ENCODE data around the gene HTR6. TPM values are rescaled to one million over a fixed set of nuclear protein-coding genes. Genes with fewer than 3 reads are reported as not detected.

Gene HTR6
- polyA plus RNA-seq, 3 donors from 2014 or later = not detected

- H3K4me3 Mint-ChIP-seq = no peak overlapping the region
- H3K9me3 Mint-ChIP-seq = no peaks in the 10 kb centered on the region
- no peak overlapping the region for H3K27ac Mint-ChIP-seq
- H3K27me3 Mint-ChIP-seq (ENCODE audit: low read depth in 3 of 3) = peaks cover 0 to 5% (median 4%) of the 10 kb centered on the region in 3 donors
- H3K36me3 Mint-ChIP-seq = no peaks in the 10 kb centered on the region
- H3K4me1 Mint-ChIP-seq = peaks cover 4 to 6% of the 10 kb centered on the region in 2 donors
- DNase-seq = no peak
These were observed 9.6 kb upstream of the HTR6 start for GRCh38 chr1:19654886-19655717.

- Mint-ChIP-seq H3K4me3 (no peak overlapping the region), H3K27me3 (ENCODE audit: low read depth in 3 of 3) (peaks cover 0 to 7% (median 4%) of the 10 kb centered on the region in 3 donors), H3K4me1 (peaks cover 4 to 6% of the 10 kb centered on the region in 2 donors), H3K27ac (no peak overlapping the region), H3K9me3 (no peaks in the 10 kb centered on the region), H3K36me3 (no peaks in the 10 kb centered on the region)
- no peak for DNase-seq
These were observed 9.0 kb upstream of the HTR6 start for GRCh38 chr1:19655718-19656080.

GRCh38 chr1:19656134-19656779, 8.4 kb upstream of the HTR6 start:
- Mint-ChIP-seq H3K27me3 (ENCODE audit: low read depth in 3 of 3) (peaks cover 0 to 7% (median 4%) of the 10 kb centered on the region in 3 donors), H3K27ac (no peak overlapping the region), H3K36me3 (no peaks in the 10 kb centered on the region), H3K9me3 (no peaks in the 10 kb centered on the region), H3K4me1 (peaks cover 4 to 6% of the 10 kb centered on the region in 2 donors), H3K4me3 (no peak overlapping the region)
- DNase-seq = no peak

- Mint-ChIP-seq H3K27me3 (ENCODE audit: low read depth in 3 of 3) (peaks cover 0 to 9% (median 4%) of the 10 kb centered on the region in 3 donors), H3K4me1 (peaks cover 4 to 6% of the 10 kb centered on the region in 2 donors), H3K27ac (no peak overlapping the region), H3K4me3 (no peak overlapping the region), H3K36me3 (no peaks in the 10 kb centered on the region), H3K9me3 (no peaks in the 10 kb centered on the region)
- DNase-seq = no peak
These were observed 7.8 kb upstream of the HTR6 start for GRCh38 chr1:19656780-19657466.

- Mint-ChIP-seq H3K27me3 (ENCODE audit: low read depth in 3 of 3) (peaks cover 0 to 9% (median 4%) of the 10 kb centered on the region in 3 donors), H3K27ac (no peak overlapping the region), H3K9me3 (no peaks in the 10 kb centered on the region), H3K4me3 (no peak overlapping the region), H3K4me1 (peaks cover 4 to 6% of the 10 kb centered on the region in 2 donors), H3K36me3 (no peaks in the 10 kb centered on the region)
- DNase-seq = no peak
These were observed 7.2 kb upstream of the HTR6 start for GRCh38 chr1:19657511-19657910.

GRCh38 chr1:19658186-19658585, 6.5 kb upstream of the HTR6 start:
- peaks cover 5 to 11% (median 8%) of the 10 kb centered on the region in 3 donors for H3K27me3 Mint-ChIP-seq (ENCODE audit: low read depth in 3 of 3)
- H3K27ac Mint-ChIP-seq = no peak overlapping the region
- H3K4me1 Mint-ChIP-seq = peaks cover 4 to 6% of the 10 kb centered on the region in 2 donors

GRCh38 chr1:19661721-19662228, 2.9 kb upstream of the HTR6 start:
- Mint-ChIP-seq H3K27ac (no peak overlapping the region), H3K27me3 (ENCODE audit: low read depth in 3 of 3) (peaks cover 12 to 16% (median 14%) of the 10 kb centered on the region in 3 donors)
- peak in 2 of 3 donors; percentile 29 to 52 for DNase-seq

More at GRCh38 chr1:19658186-19658585, 6.5 kb upstream of the HTR6 start:
- H3K36me3 Mint-ChIP-seq = no peaks in the 10 kb centered on the region
- H3K4me3 Mint-ChIP-seq = no peak overlapping the region
- no peak for DNase-seq
- H3K9me3 Mint-ChIP-seq = no peaks in the 10 kb centered on the region

GRCh38 chr1:19662313-19662712, 2.4 kb upstream of the HTR6 start:
- H3K4me1 Mint-ChIP-seq = peaks cover 12 to 21% of the 10 kb centered on the region in 2 donors
- H3K4me3 Mint-ChIP-seq = no peak overlapping the region
- H3K9me3 Mint-ChIP-seq = no peaks in the 10 kb centered on the region
- H3K27me3 Mint-ChIP-seq (ENCODE audit: low read depth in 3 of 3) = peaks cover 16 to 20% (median 19%) of the 10 kb centered on the region in 3 donors
- no peak for DNase-seq
- H3K36me3 Mint-ChIP-seq = peaks cover 0 to 6% (median 0%) of the 10 kb centered on the region in 3 donors
- no peak overlapping the region for H3K27ac Mint-ChIP-seq

More at GRCh38 chr1:19661721-19662228, 2.9 kb upstream of the HTR6 start:
- H3K36me3 Mint-ChIP-seq = peaks cover 0 to under 1% (median 0%) of the 10 kb centered on the region in 3 donors
- H3K4me3 Mint-ChIP-seq = no peak overlapping the region
- no peaks in the 10 kb centered on the region for H3K9me3 Mint-ChIP-seq
- H3K4me1 Mint-ChIP-seq = peaks cover 8 to 17% of the 10 kb centered on the region in 2 donors

GRCh38 chr1:19665186-19665495, 466 bp downstream of the HTR6 start:
- peaks cover 0 to 6% (median 0%) of the 10 kb centered on the region in 3 donors for H3K36me3 Mint-ChIP-seq
- H3K4me3 Mint-ChIP-seq = peak overlapping the region in 1 of 5 donors; percentile 33
- no peak for DNase-seq
- peaks cover 6 to 17% of the 10 kb centered on the region in 2 donors for H3K4me1 Mint-ChIP-seq
- peaks cover 19 to 27% (median 21%) of the 10 kb centered on the region in 3 donors for H3K27me3 Mint-ChIP-seq (ENCODE audit: low read depth in 3 of 3)
- no peaks in the 10 kb centered on the region for H3K9me3 Mint-ChIP-seq
- H3K27ac Mint-ChIP-seq = no peak overlapping the region

GRCh38 chr1:19665496-19666465, 1.1 kb downstream of the HTR6 start:
- Mint-ChIP-seq H3K27ac (no peak overlapping the region), H3K27me3 (ENCODE audit: low read depth in 3 of 3) (peaks cover 19 to 27% (median 19%) of the 10 kb centered on the region in 3 donors), H3K4me1 (peaks cover 6 to 17% of the 10 kb centered on the region in 2 donors), H3K9me3 (no peaks in the 10 kb centered on the region), H3K36me3 (peaks cover 0 to 6% (median 0%) of the 10 kb centered on the region in 3 donors), H3K4me3 (peak overlapping the region in 3 of 5 donors; percentile 33 to 67 (median 61))
- no peak for DNase-seq

GRCh38 chr1:19668888-19669287, 4.2 kb downstream of the HTR6 start:
- Mint-ChIP-seq H3K9me3 (no peaks in the 10 kb centered on the region), H3K27me3 (ENCODE audit: low read depth in 3 of 3) (peaks cover 14 to 20% (median 17%) of the 10 kb centered on the region in 3 donors), H3K36me3 (peaks cover 0 to 6% (median 0%) of the 10 kb centered on the region in 3 donors), H3K4me3 (no peak overlapping the region), H3K27ac (no peak overlapping the region), H3K4me1 (peaks cover 6 to 16% of the 10 kb centered on the region in 2 donors)
- DNase-seq = no peak

GRCh38 chr1:19670787-19671186, 6.1 kb downstream of the HTR6 start:
- peaks cover 0 to 6% (median 0%) of the 10 kb centered on the region in 3 donors for H3K36me3 Mint-ChIP-seq
- no peak overlapping the region for H3K4me3 Mint-ChIP-seq
- no peaks in the 10 kb centered on the region for H3K9me3 Mint-ChIP-seq
- H3K4me1 Mint-ChIP-seq = peaks cover 6 to 10% of the 10 kb centered on the region in 2 donors
- DNase-seq = no peak
- H3K27ac Mint-ChIP-seq = no peak overlapping the region
- peaks cover 15 to 16% (median 15%) of the 10 kb centered on the region in 3 donors for H3K27me3 Mint-ChIP-seq (ENCODE audit: low read depth in 3 of 3)

- no peak for DNase-seq
- H3K36me3 Mint-ChIP-seq = peaks cover 0 to under 1% (median 0%) of the 10 kb centered on the region in 3 donors
- no peaks in the 10 kb centered on the region for H3K9me3 Mint-ChIP-seq
- no peak overlapping the region for H3K27ac Mint-ChIP-seq
- peaks cover 5 to 11% (median 10%) of the 10 kb centered on the region in 3 donors for H3K27me3 Mint-ChIP-seq (ENCODE audit: low read depth in 3 of 3)
- H3K4me3 Mint-ChIP-seq = no peak overlapping the region
- peaks cover 0 to under 1% of the 10 kb centered on the region in 2 donors for H3K4me1 Mint-ChIP-seq
These were observed 7.6 kb downstream of the HTR6 start for GRCh38 chr1:19672237-19672636.
